HG03457 (cell line): Measurements from ENCODE around the gene CDH4.

Experiments used
- ATAC-seq: cut with Tn5 transposase; IDR thresholded peaks from one replicate; pipeline ENCODE4 v1.9.1; 2021; ENCODE audit warnings: moderate number of reproducible peaks; ENCODE audit not compliant: unreplicated experiment

CDH4 gene

DNA sequence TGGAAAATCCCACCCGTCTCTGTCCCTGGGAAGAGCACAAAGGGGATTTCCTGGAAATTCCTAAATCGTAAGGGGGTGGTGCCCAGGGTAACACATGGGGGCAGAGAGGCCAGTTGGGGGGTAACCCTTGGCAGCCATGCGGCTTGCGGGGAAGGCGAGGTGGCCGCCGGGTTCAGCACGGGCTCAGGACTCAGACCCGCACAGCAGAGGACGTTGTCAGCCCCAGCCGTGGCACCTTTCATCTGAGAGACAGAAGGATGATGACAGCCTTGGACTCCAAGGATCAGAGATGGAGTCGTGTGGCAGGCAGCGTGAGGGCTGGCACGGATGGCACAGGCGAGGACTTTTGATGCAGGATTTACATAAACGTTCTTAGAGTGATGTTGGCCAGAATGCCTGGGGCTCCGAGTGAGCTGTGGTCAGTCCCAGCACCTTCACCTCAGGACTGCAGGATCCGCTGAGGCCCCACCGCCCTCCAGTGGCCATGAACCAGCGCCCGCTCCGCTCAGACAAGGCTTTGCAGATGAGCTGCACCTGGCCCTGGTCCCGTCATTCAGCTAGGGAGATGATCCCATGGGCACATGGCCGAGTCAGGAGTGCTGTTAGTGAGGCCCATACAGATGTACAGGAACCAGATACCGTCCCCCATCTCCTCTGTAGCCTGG, 623.3 kb downstream of the CDH4 start:
- no peak for ATAC-seq

DNA sequence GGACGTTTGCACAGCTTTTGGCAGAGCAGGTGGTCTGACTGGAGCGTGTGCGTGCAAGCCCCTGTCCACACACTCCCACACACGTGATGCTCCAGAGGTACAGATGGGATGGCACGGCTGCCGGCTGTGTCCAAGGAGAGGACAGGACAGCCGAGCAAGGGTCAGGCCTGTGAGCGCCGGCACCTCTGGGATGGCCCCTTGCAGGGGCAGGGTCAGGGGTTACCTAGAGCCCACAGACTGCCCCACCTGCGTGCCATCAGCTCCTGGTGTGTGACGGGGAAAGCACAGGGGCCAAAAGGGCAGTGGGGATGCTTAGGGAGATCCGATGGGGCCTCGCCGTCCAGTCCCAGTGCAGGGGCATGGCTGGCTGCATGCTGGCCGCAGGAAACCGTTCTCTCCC, 623.9 kb downstream of the CDH4 start:
- no peak for ATAC-seq

DNA sequence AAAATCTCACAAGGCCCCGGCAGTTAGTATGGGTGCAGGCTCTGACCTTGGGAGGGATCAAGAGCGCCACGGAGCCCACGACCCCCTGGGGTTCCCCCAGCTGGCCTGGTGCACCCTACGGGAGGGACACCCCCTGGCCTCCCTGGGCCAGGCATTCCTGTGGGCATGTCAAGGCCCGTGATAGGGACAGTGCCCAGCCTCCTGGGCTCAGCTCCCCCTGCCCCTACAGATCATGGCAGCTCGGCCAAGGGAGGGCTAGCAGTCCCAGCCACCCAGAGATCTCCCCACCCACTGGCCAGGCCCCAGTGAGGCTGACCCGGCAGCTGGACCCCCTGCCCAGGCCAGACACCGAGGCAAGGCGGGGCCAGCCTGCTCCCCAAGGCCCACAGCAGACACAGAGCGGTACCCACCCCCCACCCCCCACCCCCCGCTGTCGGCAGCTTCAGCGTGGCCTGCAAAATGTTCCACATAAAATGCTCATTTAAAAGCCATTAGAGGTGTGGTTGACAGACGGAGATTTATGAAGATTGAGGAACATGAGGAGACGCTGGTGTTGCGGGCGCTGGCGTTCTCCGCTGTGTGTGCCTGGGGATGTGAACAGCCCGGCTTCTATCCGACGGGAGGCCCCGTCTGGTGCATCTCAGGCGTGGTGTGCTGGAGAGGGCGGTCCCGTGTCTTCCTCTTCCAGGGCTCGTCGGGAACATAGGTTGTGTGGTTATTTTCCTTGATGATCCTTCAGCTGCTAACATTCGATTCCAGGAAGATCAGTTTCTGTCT, 625.1 kb downstream of the CDH4 start:
- ATAC-seq: no peak

DNA sequence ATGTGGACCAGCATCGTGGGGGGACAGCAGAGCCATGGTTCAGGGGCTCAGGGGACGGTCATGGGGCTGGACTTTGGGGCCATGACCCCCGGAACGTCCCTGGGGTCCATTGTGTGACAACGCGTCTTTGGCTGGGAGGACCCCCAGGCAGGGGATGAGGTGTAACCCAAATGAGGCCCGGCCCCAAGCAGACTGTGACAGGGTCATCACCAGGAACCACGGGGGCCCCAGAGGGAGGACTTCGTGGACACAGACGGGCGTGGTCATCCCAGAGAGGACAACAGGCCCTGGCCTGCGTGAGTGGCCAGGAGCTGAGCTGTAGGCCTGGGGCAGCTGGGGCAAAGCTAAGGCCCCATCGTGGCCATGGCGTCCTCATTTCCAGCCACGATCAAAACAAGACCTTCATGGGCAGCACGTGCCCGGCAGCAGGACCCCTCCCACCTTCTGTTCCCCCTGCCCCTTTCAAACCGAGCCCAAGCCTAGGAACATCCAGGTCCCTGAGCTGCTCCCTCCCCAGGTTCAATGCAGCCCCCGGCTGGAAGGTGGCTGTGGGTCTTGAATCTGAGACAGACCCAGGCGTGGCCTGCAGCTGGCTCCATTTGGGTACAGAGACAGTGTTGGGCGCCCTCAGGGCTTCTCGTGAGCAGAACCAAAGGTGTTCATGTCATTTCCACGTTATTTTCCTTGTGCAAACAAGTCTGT, 625.9 kb downstream of the CDH4 start:
- ATAC-seq: no peak

DNA sequence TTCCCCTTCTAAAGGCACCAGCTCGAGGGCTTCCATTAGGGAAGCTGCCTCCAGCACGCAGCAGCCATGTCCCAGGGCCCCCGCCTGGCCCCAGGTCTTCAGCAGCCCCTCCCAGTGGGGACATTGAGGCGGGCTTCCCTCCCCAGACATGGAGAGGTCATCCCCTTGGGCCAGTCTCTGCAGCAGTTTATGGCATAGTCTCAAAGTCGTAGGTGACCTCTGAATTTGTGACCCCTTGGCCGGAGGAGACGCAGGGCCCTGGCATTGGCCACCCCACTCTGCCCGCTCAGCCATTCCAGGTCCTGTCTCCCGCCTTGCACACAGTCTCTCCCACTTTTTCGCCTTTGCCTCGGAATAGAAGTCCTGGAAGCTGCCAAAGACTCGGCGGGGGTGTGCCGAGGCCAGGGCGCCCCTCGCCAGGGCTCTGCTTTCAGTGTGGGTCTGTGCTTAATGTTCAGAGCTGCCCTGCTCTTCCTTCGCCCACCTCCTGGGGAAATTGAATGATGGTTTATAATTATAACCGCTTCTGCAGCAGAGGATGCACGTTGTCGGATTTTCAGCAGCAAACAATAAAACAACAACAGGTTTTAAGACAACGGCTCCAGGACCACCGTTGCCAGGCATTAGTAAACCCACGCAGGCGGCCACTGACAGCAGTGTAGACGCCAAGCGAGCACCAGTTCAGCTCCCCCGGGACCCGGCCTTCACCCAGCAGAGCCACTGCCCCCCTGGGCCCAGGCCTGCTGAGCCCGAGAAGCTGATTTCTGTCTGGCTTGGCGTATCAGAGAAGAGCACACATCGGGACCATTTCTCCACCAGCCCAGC, 626.6 kb downstream of the CDH4 start:
- no peak for ATAC-seq

DNA sequence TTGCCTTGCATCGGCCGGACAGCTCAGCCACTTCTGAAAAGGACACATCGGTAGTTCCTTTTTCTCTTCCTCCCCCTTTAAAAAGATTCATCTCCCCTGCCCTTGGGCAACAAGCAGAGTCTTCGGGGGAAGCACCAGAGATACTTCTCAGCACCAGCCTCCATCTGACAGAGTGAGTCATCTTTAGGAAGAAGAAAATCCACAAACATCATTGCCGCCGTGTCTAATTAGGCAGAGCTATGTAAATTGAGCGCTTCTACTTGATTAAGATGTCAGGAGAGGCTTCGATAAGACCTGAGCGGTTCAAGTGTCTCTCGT, 627.2 kb downstream of the CDH4 start:
- ATAC-seq: no peak

DNA sequence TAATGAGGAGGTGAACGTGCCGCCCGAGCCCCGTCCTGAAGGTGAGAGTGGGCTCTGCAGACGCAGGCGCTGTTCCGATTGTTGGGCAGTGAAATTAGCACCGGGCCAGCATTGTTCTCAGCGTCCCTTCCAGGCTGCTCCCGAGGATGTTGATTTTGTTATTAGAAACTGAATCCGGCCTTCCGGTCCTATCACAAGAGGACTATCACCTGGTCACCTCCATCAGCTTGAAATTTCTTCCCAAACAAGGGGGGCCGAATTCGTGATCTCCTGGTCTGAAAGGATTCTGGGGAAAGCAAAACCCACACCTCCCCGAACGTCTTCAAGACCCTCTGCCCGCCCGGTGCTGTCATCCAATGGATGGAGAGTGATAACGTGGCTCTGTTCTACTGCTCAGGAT, 627.6 kb downstream of the CDH4 start:
- no peak for ATAC-seq

DNA sequence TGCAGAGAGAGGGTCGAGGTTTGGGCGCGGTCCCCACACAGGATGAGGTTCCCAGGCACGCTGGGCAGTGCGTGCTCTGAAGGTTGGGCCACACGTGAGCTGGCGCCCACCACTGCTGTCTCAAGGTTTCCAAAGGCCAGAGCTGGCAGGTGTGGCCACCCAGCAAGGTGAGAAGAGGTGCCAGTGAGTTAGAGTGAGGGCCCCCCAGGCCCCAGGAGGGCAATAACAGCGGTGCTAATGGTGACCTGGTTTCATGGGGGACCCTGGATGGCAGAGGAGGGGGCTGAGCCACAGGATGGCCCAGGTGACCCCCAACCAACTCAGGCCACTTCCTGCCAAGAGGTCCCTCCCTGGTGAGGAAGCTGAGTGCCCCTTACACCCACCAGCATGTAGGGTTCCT, 628.6 kb downstream of the CDH4 start:
- no peak for ATAC-seq

DNA sequence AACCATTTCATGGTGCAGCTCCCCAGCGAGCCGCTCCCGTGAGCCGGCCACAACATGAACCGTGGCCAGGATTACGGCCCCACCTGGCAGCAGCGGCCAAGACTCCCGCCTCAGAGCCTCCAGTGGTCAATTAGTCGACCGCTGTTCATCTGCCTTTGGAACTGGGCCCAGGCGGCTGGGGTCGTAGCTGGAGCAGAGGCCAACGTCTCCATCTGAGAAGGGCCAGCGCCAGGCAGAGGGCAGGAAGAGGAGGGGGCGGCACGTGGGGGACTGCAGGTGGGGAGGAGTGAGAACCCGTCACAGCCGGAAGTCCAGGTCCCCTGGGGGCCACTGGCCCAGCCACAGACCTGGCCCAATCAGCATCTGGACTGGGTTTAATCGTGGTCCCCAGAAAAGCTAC, 629.4 kb downstream of the CDH4 start:
- no peak for ATAC-seq

DNA sequence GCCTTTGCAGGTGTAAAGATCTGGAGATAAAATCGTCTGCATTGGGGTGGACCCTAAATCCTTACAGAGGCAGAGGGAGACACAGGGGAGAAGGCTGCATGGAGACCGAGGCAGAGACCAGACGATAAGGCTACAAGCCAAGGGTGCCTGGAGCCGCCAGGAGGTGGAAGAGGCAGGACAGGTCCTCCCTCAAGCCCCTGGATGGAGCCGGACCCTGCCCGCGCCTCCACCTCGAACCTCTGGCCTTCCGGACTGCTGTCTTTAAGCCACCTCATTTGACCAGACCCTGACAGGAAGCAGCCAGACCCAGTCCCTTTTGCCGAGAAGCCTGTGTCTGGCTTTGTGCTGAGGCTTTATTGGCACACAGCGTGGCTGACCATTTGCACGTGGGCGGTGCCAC, 629.8 kb downstream of the CDH4 start:
- no peak for ATAC-seq

DNA sequence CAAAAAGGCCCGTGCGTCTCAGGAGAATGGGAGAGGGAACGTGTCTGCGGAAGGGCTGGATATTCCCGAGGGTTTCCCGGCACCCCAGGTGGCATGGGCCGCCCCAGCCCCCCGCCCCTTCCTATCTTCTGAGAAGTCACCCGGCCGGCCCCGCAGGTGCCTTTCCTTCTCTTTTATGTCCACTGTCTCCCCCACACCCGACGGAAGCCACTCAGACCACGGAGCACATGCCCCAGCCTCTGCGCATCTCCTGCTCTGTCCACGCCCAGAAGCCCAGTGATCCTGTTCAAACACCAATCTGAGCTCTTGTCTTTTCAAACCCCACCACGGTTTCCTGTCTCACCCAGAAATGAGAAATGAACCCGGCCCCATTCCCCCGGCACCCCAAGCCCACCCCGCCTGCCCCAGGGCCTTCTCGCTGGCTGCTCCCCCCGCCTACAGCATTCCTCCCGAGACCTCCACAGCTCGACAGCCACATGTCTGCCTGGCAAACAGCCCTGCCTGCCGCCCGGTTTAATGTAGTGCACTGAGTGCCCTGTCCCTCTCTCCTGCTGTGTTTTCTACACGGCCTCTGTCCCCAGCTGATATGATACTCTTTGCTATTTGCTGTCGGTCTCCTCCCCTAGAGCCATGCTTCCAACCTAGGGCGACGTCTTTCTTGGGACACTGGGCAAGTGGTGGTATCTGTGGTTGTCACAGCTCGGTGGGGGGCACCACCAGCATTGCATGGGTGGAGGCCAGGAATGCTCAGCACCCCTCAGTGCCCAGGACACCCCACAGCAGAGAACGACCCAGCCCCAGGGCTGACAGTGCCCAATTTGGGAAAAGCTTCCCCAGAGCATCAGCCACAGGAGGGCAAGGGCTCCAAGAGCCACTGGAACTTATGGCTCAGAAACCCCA, 630.9 kb downstream of the CDH4 start:
- ATAC-seq: no peak

DNA sequence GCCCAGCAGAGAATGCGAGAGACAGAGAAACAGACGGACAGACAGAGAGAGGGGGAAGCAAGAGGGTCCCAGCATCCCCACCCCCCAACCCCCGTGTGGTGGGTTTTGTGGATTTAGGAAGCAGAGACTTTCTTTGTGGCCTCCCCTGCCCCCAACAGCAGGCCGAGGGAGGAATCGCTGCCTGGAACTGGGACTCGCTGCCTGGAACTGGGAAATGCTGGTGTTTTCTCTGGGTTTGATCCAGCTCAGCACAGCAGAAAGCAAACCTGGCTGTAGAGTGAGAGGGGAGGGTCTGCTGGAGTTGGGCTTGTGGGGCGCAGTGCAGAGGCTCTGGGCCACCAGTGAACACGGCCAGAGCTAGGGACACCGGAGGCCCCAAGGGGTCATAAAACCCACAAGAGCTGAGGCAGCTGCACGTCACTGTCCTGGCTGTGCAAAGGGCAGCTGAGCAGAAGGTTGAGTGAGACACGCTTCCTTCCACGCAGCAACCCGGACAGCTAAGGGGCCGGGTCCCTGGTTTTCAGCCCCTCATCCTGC, 631.9 kb downstream of the CDH4 start:
- ATAC-seq: no peak

DNA sequence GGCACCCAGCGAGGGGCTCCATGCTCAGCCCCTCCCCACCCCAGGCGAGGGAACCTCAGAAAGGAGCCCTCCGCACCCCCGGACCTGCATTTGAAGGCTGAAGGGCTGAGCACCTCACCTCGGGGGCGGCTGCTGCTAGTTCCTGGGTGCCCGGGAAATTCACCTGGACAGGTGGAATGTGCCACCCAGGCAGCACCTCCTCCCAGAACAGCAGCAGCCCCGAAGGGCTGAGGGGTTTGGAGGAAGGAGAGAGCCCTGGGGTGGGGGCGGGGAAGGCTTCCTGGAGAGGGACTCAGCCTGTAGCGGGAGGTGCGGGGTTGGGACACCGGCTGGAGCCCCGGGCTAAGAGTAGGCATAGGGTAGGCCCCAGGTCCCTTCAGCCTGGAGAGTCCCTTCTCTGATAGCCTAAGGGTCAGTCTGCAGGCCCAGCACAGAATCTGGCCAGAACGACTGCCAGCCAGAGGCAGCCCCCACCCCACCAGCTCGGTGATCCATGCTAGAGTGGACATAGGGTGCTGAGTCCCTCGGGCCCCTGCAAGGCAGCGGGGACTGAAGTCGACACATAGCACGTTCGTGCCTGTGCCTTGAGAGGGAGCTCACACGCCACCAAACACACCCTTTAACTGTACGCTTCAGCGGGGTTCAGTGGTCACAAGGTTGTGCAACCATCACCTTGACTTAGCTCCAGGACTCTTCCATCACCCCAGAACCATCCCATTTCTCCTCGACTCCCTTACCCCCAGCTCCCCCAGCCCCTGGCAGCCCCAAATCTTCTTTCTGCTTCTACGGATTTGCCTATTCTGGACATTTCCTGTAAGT, 632.7 kb downstream of the CDH4 start:
- no peak for ATAC-seq

DNA sequence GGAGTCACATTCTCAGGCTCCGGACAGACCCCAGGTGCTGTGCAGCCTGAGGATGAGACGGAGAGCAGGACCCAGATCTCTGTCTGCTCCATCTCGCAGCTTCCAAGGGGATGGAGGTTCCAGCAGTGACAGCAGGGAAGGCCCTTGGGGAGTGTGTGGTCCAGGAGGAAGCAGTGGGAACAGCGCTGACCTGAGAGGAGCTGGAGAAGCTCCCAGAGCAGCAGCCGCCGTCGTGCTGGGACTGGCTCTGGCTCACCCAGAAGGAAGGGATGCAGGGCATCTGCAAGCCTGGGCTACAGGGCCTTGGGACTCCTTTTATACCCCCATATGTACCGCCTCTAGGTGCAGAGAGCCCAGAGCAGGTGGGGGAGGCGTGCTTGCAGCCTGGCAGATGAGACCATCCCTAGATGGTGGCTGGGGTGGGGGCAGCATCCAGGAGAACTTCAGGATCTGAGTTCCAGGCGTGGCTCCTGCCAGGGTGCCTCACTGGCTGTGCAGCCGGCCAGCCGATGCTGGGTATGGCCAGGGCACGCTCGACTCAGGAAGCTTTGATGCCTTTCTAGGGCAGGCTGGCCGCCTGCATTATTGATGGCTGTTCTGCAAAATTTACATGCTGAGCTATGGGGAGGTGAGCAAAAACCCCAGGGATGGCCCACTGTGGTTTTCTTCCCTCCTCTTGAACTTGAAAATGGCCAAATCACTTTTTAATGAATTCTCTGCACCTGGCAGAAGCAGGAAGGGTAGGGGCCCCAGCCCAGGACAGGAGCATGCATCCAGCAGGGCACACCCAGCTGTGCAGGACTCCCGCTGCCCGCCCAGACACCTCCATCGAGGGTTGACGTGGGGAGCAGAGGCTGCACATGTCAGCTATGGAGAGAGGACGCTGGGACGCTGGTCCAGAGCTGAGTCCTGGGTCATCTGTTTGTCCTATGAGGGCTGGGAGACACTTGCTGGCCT, 634.0 kb downstream of the CDH4 start:
- ATAC-seq: no peak

DNA sequence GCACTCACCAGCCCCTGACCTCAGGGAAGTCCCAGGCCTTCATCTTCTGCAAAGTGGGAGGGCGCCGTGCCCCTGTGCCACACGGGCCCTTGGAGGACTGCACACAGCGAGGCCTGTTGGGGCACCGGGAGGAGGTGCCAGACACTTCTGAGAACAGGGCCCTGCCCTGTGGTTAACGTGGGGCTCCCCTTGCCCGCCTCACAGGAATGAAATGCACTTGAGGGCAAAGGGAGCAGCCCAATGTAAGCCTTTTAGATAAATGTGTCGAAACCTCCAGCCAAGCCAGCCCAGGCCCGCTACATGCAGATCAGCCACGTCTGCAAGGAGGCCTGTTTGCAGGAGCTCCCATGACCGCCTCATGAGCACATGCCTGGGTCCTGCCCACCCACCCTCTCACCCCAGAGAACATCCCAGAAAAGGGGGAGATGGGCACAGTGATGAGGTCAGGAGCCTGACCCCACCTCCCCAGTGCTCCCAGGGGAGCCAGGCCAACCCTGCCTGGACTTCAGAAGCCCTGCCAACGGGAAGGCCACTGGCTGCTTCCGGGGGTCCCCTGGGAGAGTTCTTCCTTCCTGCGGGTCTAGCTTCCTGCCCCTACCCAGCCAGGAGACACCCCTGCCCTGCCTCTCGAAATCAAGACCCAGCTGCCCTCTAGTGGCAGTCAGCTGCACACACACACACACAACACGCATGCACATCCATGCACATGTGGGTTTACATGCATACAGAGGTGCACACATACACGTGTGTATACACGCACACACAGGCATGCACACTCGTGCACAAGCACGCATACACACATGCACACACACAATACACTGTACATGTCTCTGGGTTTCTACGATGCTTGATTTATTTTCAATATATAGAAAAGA, 634.9 kb downstream of the CDH4 start:
- ATAC-seq: no peak

DNA sequence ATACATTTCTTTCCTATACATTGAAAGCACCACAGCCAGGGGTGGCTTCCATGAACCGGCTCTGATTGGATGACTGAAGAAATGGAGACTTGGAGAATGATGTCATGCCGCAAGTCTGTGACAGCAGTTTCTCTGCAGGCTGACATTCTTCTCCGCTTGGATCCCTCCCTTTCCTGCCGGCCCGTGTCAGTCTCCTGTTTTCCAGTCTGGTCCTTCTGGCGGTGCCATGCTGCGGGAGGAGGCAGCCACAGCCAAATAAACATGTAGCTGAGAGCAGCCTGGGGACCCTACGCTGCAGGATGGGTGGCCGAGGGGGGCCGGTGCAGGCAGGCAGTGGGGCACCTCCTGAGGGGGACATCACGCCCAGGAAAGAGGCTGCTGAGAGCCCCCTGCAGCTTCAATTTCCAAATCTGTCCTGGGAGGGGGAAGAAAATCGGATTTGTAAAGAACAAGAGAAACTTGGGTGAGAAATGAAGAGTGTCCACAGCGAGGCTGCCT, 635.6 kb downstream of the CDH4 start:
- ATAC-seq: no peak
